ENCODE data around the gene FNDC3A. TPM values are rescaled to one million over a fixed set of nuclear protein-coding genes. Genes with fewer than 3 reads are reported as not detected.
"Not testable (repeated sequence)": the region's sequence is repeated elsewhere in the genome, so short reads cannot be mapped to it uniquely, and the experiment has no call there.

FNDC3A gene
- total and polyA plus RNA-seq, 12 donors = 11.3 to 30.3 (median 23.1) TPM

DNA sequence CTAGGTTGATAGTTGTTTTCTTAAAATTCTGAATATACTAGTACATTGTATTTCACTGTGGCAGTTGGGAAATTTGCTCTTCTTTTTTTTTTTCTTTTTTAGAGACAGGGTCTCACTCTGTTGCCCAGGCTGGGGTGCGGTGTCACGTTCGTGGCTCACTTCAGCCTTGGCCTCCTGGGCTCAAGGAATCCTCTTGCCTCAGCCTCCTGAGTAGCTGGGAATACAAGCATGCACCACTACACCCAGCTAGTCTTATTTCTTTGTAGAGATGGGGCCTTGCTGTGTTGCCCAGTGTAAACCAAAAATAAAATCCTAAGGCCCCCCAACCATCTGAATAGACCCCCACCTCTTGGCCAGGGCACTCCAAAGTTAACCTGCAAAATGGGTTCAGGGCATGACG is 79.3 kb downstream of the FNDC3A start:
- Histone ChIP-seq H3K4me1 (peaks cover 0 to 10% (median 0%) of the 10 kb centered on the region in 9 donors), H3K36me3 (peaks cover 0 to 7% (median 0%) of the 10 kb centered on the region in 9 donors), H3K4me3 (no peak overlapping the region), H3K27ac (no peak overlapping the region), H3K9me3 (peaks cover 0 to 15% (median 0%) of the 10 kb centered on the region in 11 donors), H3K27me3 (no peaks in the 10 kb centered on the region)
- ATAC-seq (no peak), DNase-seq (no peak)
- TF ChIP-seq, protein P1, sequence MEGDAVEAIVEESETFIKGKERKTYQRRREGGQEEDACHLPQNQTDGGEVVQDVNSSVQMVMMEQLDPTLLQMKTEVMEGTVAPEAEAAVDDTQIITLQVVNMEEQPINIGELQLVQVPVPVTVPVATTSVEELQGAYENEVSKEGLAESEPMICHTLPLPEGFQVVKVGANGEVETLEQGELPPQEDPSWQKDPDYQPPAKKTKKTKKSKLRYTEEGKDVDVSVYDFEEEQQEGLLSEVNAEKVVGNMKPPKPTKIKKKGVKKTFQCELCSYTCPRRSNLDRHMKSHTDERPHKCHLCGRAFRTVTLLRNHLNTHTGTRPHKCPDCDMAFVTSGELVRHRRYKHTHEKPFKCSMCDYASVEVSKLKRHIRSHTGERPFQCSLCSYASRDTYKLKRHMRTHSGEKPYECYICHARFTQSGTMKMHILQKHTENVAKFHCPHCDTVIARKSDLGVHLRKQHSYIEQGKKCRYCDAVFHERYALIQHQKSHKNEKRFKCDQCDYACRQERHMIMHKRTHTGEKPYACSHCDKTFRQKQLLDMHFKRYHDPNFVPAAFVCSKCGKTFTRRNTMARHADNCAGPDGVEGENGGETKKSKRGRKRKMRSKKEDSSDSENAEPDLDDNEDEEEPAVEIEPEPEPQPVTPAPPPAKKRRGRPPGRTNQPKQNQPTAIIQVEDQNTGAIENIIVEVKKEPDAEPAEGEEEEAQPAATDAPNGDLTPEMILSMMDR (IDR thresholded peaks at IDR 0.05) = no peak
- intact Hi-C loops (cut with DNase I) = no loop called here
- 96 to 100% methylated on average over 4 of the region's 4 CpGs for WGBS, 2 donors

DNA sequence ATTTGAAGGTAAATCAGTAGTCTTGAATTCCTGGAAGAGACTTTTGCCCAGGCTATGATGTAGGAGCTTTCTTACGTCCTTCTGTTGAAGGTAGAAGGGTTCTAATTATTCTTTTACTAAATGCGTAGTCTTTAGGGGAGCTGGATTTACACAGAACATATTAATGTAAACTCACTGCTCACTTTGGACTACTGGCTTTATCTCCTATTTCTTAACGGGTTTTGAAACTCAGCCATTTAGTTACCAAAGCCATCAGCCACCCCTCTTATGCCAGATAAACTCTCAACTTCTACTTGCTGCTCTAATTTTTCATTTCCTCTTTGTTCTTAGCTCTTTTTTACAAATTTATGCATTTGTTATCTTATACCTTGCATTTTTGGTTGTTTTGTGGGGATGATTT is 81.5 kb downstream of the FNDC3A start:
- no peak for DNase-seq
- Histone ChIP-seq H3K4me3 (no peak overlapping the region), H3K9me3 (no peaks in the 10 kb centered on the region), H3K4me1 (peaks cover 0 to 10% (median 0%) of the 10 kb centered on the region in 9 donors), H3K27ac (no peak overlapping the region), H3K27me3 (no peaks in the 10 kb centered on the region), H3K36me3 (peaks cover 0 to 7% (median 0%) of the 10 kb centered on the region in 9 donors)
- 74 to 75% methylated on average over 3 of the region's 3 CpGs for WGBS, 2 donors
- TF ChIP-seq, protein P1 (IDR thresholded peaks at IDR 0.05) = no peak
- ATAC-seq = no peak
- intact Hi-C loops (cut with DNase I) = no loop called here

DNA sequence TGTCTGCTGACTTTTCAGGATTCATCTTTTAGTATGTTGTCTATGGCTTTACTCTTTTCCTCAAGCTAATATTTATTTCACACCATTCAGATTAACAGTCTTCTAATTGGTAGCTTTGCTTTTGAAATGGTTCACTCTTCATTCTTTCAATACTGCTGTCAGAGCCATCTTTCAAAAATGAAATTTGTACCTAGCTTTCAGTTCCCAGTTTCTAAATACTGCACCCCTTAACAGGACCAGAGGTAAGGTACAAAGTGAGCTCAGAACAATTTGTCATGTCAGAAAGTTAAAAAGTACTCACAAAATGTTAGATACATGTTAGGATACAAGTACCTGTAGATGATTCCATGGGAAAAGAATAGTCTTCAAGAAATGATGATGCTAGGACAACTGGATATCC is 83.0 kb downstream of the FNDC3A start:
- H3K9me3 ChIP-seq = no peaks in the 10 kb centered on the region
- ATAC-seq = no peak
- intact Hi-C loops (cut with DNase I) = no loop called here
- DNase-seq = no peak
- H3K27me3 ChIP-seq = no peaks in the 10 kb centered on the region
- no peak overlapping the region for H3K27ac ChIP-seq
- H3K36me3 ChIP-seq = peaks cover 0 to 7% (median 0%) of the 10 kb centered on the region in 9 donors
- H3K4me1 ChIP-seq = peaks cover 0 to 20% (median 7%) of the 10 kb centered on the region in 9 donors
- TF ChIP-seq, protein P1 (IDR thresholded peaks at IDR 0.05) = no peak
- H3K4me3 ChIP-seq = no peak overlapping the region

DNA sequence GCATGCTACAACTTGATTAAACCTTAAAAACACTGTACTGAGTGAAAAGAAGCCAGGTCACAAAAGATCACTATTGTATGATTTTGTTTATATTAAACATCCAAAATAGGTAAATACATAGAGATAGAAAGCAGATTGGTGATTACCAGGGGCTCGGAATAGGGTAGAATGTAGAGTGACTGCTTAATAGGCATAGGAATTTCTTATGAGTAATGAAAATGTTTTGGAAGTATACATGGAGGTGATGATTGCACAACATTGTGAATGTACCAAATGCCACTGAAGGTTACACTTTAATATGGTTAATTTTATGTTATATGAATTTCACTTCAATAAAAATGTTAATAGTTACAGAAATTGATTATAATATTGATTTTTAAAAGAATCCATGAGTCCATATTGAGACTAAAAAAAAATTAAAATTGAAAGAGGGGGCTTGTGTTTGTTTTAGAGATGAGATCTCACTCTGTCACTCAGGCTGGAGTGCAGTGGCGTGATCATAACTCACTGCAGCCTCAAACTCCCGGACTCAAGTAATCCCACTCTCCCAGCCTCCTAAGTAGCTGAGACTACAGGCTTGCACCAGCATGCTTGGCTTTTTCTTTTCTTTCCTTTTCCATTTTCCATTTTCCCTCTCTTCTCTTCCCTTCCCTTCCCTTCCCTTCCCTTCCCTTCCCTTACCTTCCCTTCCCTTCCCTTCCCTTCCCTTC is 85.1 kb downstream of the FNDC3A start:
- TF ChIP-seq, protein P1 (IDR thresholded peaks at IDR 0.05) = no peak
- ATAC-seq = no peak

DNA sequence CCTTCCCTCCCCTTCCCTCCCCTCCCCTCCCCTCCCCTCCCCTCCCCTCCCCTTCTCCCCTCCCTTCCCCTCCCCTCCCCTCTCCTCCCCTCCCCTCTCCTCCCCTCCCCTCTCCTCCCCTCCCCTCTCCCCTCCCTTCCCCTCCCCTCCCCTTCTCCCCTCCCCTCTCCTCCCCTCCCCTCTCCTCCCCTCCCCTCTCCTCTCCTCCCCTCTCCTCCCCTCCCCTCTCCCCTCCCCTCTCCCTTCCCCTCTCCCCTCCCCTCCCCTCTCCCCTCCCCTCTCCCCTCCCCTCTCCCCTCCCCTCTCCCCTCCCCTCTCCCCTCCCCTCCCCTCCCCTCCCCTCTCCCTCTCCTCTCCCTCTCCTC is 85.7 kb downstream of the FNDC3A start:
- intact Hi-C loops (cut with DNase I); H3K4me3 ChIP-seq; ATAC-seq; DNase-seq; H3K27me3 ChIP-seq; H3K36me3 ChIP-seq; H3K9me3 ChIP-seq; H3K27ac ChIP-seq: not testable (repeated sequence)
- peaks cover 0 to 22% (median 10%) of the 10 kb centered on the region in 9 donors for H3K4me1 ChIP-seq

More for the DNA sequence above, 85.1 kb downstream of the FNDC3A start:
- Histone ChIP-seq H3K27ac (no peak overlapping the region), H3K9me3 (no peaks in the 10 kb centered on the region), H3K4me3 (no peak overlapping the region), H3K36me3 (peaks cover 0 to 7% (median 0%) of the 10 kb centered on the region in 9 donors), H3K27me3 (no peaks in the 10 kb centered on the region), H3K4me1 (peaks cover 0 to 20% (median 7%) of the 10 kb centered on the region in 9 donors)
- DNase-seq = no peak
- WGBS, 2 donors = 98 to 99% methylated on average over 3 of the region's 3 CpGs
- intact Hi-C loops (cut with DNase I) = no loop called here
